ENCODE results near the gene STK35.
"Not testable (repeated sequence)": the region's sequence is repeated elsewhere in the genome, so short reads cannot be mapped to it uniquely, and the experiment has no call there.

Gene STK35

GRCh38 chr20:2174067-2174466, 72.4 kb downstream of the STK35 start:
- Histone ChIP-seq H3K4me1 (ENCODE audit: control insufficient read depth, insufficient read depth, low read length) (no peaks in the 10 kb centered on the region), H3K36me3 (ENCODE audit: control insufficient read depth, insufficient read depth, low read length, severe bottlenecking) (no peaks in the 10 kb centered on the region), H3K4me3 (ENCODE audit: low read length) (no peak overlapping the region), H3K9ac (ENCODE audit: low read length) (no peak overlapping the region), H3K27me3 (replicated peaks; ENCODE audit: control insufficient read depth, insufficient read depth, low read length) (peaks cover 36% of the 10 kb centered on the region), H3K9me3 (ENCODE audit: control insufficient read depth, low read length) (no peaks in the 10 kb centered on the region)
- DNase-seq (ENCODE audit: low read depth): no peak

GRCh38 chr20:2176946-2177345, 75.3 kb downstream of the STK35 start:
- Histone ChIP-seq H3K9ac (ENCODE audit: low read length) (no peak overlapping the region), H3K4me3 (ENCODE audit: low read length) (no peak overlapping the region), H3K9me3 (ENCODE audit: control insufficient read depth, low read length) (no peaks in the 10 kb centered on the region), H3K36me3 (ENCODE audit: control insufficient read depth, insufficient read depth, low read length, severe bottlenecking) (no peaks in the 10 kb centered on the region), H3K27me3 (replicated peaks; ENCODE audit: control insufficient read depth, insufficient read depth, low read length) (peaks cover 31% of the 10 kb centered on the region), H3K4me1 (ENCODE audit: control insufficient read depth, insufficient read depth, low read length) (no peaks in the 10 kb centered on the region)
- DNase-seq (ENCODE audit: low read depth): no peak

GRCh38 chr20:2178318-2179232, 76.9 kb downstream of the STK35 start:
- Histone ChIP-seq H3K4me1 (ENCODE audit: control insufficient read depth, insufficient read depth, low read length) (no peaks in the 10 kb centered on the region), H3K27me3 (replicated peaks; ENCODE audit: control insufficient read depth, insufficient read depth, low read length) (peaks cover 25% of the 10 kb centered on the region), H3K4me3 (ENCODE audit: low read length) (no peak overlapping the region), H3K9me3 (ENCODE audit: control insufficient read depth, low read length) (no peaks in the 10 kb centered on the region), H3K36me3 (ENCODE audit: control insufficient read depth, insufficient read depth, low read length, severe bottlenecking) (no peaks in the 10 kb centered on the region), H3K9ac (ENCODE audit: low read length) (no peak overlapping the region)
- DNase-seq (ENCODE audit: low read depth): no peak

- Histone ChIP-seq H3K36me3 (ENCODE audit: control insufficient read depth, insufficient read depth, low read length, severe bottlenecking) (no peaks in the 10 kb centered on the region), H3K4me1 (ENCODE audit: control insufficient read depth, insufficient read depth, low read length) (no peaks in the 10 kb centered on the region), H3K9me3 (ENCODE audit: control insufficient read depth, low read length) (no peaks in the 10 kb centered on the region), H3K9ac (ENCODE audit: low read length) (no peak overlapping the region), H3K4me3 (ENCODE audit: low read length) (no peak overlapping the region), H3K27me3 (replicated peaks; ENCODE audit: control insufficient read depth, insufficient read depth, low read length) (peaks cover 19% of the 10 kb centered on the region)
- no peak for DNase-seq (ENCODE audit: low read depth)
Observed at GRCh38 chr20:2179233-2179580, 77.6 kb downstream of the STK35 start.

DNA sequence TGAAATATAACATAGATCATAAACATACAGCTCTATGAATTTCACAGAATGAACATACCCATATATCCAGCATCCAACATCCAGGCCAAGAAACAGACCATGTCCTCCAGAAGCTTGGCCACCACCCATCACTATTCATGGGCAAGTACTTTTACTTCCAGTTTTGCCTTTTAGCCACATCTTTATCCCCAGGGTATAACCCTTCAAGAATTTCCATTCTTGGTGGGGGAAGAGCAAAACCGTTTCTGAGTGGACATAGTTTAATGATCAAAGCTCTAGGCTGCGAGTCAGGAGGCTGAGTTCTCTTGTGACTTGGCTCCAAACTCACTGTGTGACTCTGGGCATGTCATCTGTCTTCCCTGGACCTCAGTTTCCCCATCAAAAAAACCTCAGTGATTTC, 78.3 kb downstream of the STK35 start:
- H3K27me3 ChIP-seq (replicated peaks; ENCODE audit: control insufficient read depth, insufficient read depth, low read length): peaks cover 15% of the 10 kb centered on the region
- H3K4me3 ChIP-seq (ENCODE audit: low read length): no peak overlapping the region
- H3K9ac ChIP-seq (ENCODE audit: low read length): no peak overlapping the region
- H3K36me3 ChIP-seq (ENCODE audit: control insufficient read depth, insufficient read depth, low read length, severe bottlenecking): no peaks in the 10 kb centered on the region
- no peaks in the 10 kb centered on the region for H3K4me1 ChIP-seq (ENCODE audit: control insufficient read depth, insufficient read depth, low read length)
- no peaks in the 10 kb centered on the region for H3K9me3 ChIP-seq (ENCODE audit: control insufficient read depth, low read length)
- DNase-seq (ENCODE audit: low read depth): no peak

GRCh38 chr20:2183381-2183780, 81.8 kb downstream of the STK35 start:
- H3K4me1 ChIP-seq (ENCODE audit: control insufficient read depth, insufficient read depth, low read length): no peaks in the 10 kb centered on the region

DNA sequence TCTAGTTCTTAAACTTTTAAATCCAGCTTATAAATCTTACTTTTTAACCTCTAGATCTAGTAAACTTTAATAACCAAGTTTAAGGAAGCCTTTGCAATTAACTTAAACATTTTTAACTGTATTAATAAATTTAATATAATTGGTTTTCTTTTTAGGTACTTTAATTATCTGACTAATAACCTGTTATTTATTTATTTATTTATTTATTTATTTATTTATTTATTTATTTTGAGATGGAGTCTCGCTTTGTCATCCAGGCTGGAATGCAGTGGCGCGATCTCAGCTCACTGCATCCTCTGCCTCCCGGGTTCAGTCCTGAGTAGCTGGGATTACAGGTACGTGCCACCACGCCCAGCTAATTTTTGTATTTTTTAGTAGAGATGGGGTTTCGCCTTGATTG, 83.3 kb downstream of the STK35 start:
- H3K36me3 ChIP-seq (ENCODE audit: control insufficient read depth, insufficient read depth, low read length, severe bottlenecking); H3K27me3 ChIP-seq (replicated peaks; ENCODE audit: control insufficient read depth, insufficient read depth, low read length); H3K4me1 ChIP-seq (ENCODE audit: control insufficient read depth, insufficient read depth, low read length); H3K9ac ChIP-seq (ENCODE audit: low read length); H3K4me3 ChIP-seq (ENCODE audit: low read length); DNase-seq (ENCODE audit: low read depth): not testable (repeated sequence)
- peaks cover 21% of the 10 kb centered on the region for H3K9me3 ChIP-seq (ENCODE audit: control insufficient read depth, low read length)

More at GRCh38 chr20:2183381-2183780, 81.8 kb downstream of the STK35 start:
- Histone ChIP-seq H3K9ac (ENCODE audit: low read length) (no peak overlapping the region), H3K4me3 (ENCODE audit: low read length) (no peak overlapping the region), H3K27me3 (replicated peaks; ENCODE audit: control insufficient read depth, insufficient read depth, low read length) (peaks cover under 1% of the 10 kb centered on the region), H3K36me3 (ENCODE audit: control insufficient read depth, insufficient read depth, low read length, severe bottlenecking) (no peaks in the 10 kb centered on the region), H3K9me3 (ENCODE audit: control insufficient read depth, low read length) (peaks cover 21% of the 10 kb centered on the region)
- DNase-seq (ENCODE audit: low read depth): no peak

DNA sequence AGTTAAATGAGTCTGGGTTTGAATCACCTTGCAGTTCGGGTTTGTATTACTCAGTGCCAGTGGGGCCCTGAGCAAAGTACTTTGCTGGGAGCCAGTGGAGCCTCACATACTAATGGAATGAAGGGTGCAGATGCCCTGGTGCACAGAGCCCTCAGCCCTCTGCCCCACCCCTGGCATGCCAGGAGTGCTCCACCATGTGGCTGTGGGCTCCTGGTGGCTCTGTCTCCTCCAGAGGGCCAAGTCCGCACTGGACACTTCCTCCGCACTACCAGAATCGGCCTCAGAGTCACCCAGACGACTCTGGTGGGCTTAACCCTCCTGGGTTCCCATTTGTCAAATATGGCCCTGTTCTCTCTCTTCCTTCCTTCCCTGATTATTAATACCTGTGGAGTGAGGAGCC, 94.0 kb downstream of the STK35 start:
- H3K9ac ChIP-seq (ENCODE audit: low read length): no peak overlapping the region
- peaks cover 20% of the 10 kb centered on the region for H3K27me3 ChIP-seq (replicated peaks; ENCODE audit: control insufficient read depth, insufficient read depth, low read length)
- no peaks in the 10 kb centered on the region for H3K4me1 ChIP-seq (ENCODE audit: control insufficient read depth, insufficient read depth, low read length)
- no peaks in the 10 kb centered on the region for H3K9me3 ChIP-seq (ENCODE audit: control insufficient read depth, low read length)
- no peak overlapping the region for H3K4me3 ChIP-seq (ENCODE audit: low read length)
- H3K36me3 ChIP-seq (ENCODE audit: control insufficient read depth, insufficient read depth, low read length, severe bottlenecking): no peaks in the 10 kb centered on the region
- no peak for DNase-seq (ENCODE audit: low read depth)

- H3K4me3 ChIP-seq (ENCODE audit: low read length): no peak overlapping the region
- no peaks in the 10 kb centered on the region for H3K36me3 ChIP-seq (ENCODE audit: control insufficient read depth, insufficient read depth, low read length, severe bottlenecking)
- H3K27me3 ChIP-seq (replicated peaks; ENCODE audit: control insufficient read depth, insufficient read depth, low read length): peaks cover 20% of the 10 kb centered on the region
- no peaks in the 10 kb centered on the region for H3K9me3 ChIP-seq (ENCODE audit: control insufficient read depth, low read length)
- no peaks in the 10 kb centered on the region for H3K4me1 ChIP-seq (ENCODE audit: control insufficient read depth, insufficient read depth, low read length)
- DNase-seq (ENCODE audit: low read depth): no peak
- H3K9ac ChIP-seq (ENCODE audit: low read length): no peak overlapping the region
Observed at GRCh38 chr20:2197166-2197565, 95.5 kb downstream of the STK35 start.
